ENCODE data around the gene DNAJC5.
"Not testable (repeated sequence)": the region's sequence is repeated elsewhere in the genome, so short reads cannot be mapped to it uniquely, and the experiment has no call there.

DNAJC5 gene

DNA sequence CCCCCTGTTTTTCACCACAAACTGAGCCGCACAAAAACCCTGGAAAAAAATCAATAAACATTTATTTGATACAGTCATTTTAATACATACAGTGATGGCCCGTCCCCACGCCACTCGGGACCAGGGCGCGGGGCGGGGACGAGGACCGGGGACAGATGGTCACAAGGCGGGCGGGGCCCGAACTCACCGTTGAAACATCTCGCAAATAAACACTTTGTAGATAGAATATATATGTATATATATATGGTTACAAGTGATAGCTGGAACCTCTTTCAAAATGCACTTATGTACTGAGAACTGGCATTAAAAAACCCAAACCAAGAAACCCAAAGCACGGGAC lies 61.7 kb downstream of the DNAJC5 start:
- no peak for DNase-seq (ENCODE audit: low spot score)

DNA sequence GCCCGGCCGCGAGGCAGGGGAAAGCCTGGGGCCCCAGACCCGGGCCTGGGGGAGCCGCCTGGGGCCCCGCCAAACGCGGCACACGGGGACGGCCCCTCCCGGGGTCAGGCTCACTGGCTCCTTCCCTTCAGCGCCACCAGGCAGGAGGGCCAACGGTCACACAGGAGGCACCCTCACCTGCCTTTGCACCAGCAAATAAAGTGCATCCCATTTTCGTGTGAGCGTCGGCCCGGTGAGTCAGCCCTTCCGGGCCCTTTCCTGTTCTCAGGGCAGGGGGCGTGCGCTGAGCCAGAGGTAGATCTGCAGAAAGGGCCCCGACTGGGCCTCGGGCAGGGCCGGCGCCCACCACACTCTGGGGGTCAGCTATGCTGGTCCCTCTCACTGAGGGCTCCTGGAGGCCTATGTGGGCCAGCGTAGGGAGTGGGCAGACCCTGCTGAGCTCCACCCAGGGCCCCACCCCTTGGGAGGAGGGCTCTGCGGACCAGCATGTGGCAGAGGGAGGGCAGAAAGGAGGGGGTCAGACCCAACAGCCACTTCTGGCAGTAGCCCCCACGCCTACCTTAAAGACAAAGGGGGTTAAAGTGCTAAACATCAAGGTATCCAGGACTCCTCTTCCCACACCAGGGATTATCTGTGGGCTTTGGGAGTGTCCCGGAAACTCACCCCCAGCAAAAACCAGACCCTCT lies 62.2 kb downstream of the DNAJC5 start:
- peak; percentile 86 for DNase-seq (ENCODE audit: low spot score)

DNA sequence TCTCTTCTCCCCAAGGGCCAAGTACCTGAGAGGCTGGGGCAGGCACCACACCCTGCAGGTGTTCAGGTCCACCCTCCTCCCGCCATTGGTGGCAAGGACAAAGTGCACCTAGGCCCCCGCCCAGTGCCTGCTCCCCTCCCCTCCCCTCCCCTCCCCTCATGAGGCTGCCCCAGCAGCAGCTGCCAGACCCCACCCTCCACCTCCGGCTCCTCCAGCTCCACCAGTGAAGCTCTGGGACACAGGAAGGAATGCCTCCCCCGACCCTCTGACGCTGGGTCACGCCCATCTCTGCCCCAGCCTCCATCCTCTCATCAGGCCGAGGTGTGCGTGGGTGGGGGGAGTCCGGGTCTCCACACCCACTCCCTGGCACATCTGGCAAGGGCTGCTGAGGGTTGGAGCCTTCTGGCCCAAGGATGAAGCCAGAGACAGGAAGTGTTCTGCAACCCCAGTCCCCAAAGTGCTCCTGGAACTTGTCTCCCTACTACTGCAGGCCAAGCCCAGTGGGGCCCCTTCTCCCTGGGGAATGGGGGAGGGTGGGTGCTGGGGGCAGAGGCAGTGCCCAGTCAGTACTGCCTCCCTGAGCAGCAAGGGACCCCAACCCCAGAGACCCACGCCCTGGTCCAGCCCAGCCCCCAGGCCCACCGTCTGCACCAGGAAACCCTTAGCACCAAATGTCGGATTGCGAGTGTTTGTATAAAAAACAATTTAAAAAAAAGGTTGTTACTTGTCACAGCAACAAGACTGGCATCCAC lies 62.9 kb downstream of the DNAJC5 start:
- DNase-seq (ENCODE audit: low spot score) = no peak

GRCh38 chr20:63958471-63958870 lies 63.5 kb downstream of the DNAJC5 start:
- no peak for DNase-seq (ENCODE audit: low spot score)

GRCh38 chr20:63958964-63959698 lies 64.2 kb downstream of the DNAJC5 start:
- no peak for DNase-seq (ENCODE audit: low spot score)

GRCh38 chr20:63959699-63960075 lies 64.8 kb downstream of the DNAJC5 start:
- DNase-seq (ENCODE audit: low spot score) = no peak

DNA sequence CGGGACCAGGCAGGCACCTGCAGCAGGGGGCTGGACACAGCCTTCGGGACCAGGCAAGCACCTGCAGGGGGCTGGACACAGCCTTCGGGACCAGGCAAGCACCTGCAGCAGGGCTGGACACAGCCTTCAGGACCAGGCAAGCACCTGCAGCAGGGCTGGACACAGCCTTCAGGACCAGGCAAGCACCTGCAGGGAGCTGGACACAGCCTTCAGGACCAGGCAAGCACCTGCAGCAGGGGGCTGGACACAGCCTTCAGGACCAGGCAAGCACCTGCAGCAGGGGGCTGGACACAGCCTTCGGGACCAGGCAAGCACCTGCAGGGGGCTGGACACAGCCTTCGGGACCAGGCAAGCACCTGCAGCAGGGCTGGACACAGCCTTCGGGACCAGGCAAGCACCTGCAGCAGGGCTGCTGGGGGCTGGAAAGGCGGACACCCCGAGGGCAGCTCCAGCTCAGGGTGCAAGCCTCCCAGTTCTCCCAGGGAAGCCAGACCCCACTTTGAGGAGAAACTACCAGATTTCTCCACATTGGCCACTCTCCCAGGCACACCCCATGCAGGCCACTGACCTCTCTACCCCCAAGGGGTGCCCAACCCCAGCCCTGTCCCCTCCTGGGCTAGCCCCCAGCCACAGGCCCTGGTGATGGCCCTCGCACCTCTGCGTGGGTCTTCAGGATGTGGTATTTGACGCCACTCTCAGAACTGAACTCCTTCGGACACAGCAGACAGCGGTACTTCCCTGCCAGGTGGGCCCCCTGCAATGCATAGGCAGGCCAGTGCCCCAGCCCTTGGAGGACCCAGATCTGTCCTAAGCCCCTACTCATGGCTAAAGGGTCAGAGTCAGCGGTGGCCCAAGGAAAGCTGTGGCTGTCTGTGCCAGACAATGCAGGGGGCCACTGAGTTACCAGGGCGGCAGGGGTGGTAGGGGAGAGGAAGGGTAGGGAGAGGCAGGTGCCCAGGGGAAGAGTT lies 66.0 kb downstream of the DNAJC5 start:
- not testable (repeated sequence) for DNase-seq (ENCODE audit: low spot score)

DNA sequence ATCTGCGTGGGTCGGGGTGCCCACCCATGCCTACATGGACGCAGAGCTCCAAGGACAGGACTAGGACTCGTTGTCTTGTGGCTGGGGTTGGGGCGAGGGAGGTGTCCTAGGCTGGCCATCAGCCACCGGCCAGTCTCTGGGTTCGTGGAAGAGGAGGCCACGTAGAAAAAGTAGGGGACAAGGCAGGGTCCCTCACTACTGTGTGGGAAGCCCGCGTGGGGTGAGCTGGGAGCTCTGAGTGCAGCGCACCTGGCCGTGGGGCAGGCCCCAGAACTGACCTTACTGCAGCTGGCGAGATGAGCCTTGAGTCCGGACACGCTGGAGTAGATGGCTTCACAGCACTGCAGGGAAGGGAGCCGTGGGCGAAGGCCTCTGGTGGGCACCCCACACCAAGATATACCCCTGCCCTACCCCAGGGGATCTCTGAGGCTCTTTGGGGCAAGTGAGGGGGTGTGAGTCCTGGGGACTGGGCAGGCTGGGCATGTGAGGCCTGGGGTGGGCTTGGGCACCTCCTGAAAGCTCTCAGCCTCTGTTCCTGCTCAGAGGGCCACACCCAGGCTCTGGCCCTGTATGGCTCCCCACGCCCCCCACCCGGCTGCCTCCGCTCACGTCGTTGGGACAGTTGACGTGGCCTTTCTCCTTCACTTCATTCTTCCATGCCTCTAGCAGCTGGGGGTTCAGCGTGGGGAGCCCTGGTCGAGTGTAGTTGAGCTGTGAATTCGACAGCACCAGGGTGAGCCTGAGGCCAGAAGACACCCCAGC lies 66.9 kb downstream of the DNAJC5 start:
- no peak for DNase-seq (ENCODE audit: low spot score)

- DNase-seq (ENCODE audit: low spot score) = no peak
These were observed 67.8 kb downstream of the DNAJC5 start for GRCh38 chr20:63962426-63963347.

- DNase-seq (ENCODE audit: low spot score) = no peak
These were observed 68.4 kb downstream of the DNAJC5 start for GRCh38 chr20:63963348-63963741.

GRCh38 chr20:63963784-63964301 lies 68.9 kb downstream of the DNAJC5 start:
- no peak for DNase-seq (ENCODE audit: low spot score)

- DNase-seq (ENCODE audit: low spot score) = no peak
These were observed 69.5 kb downstream of the DNAJC5 start for GRCh38 chr20:63964412-63964811.

GRCh38 chr20:63966172-63966943 lies 71.4 kb downstream of the DNAJC5 start:
- DNase-seq (ENCODE audit: low spot score) = no peak

DNA sequence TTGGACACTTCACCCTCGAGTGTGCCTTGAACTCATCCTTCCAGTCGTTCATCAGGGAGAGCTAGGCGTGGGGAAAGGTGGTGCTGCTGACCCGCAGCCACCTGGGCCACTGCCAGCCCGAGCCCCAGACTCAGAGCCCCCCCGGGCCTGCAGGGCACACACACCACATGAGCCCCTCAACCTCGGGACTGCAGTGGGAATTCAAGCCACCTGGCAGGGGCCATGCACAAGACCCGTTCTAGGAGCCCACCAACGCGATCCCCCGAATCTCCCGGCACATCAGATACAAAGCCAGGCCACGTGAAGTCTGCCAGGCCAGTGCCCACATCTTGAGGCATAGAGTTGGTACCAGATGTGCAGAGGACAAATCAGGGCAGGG lies 72.0 kb downstream of the DNAJC5 start:
- DNase-seq (ENCODE audit: low spot score) = no peak

DNA sequence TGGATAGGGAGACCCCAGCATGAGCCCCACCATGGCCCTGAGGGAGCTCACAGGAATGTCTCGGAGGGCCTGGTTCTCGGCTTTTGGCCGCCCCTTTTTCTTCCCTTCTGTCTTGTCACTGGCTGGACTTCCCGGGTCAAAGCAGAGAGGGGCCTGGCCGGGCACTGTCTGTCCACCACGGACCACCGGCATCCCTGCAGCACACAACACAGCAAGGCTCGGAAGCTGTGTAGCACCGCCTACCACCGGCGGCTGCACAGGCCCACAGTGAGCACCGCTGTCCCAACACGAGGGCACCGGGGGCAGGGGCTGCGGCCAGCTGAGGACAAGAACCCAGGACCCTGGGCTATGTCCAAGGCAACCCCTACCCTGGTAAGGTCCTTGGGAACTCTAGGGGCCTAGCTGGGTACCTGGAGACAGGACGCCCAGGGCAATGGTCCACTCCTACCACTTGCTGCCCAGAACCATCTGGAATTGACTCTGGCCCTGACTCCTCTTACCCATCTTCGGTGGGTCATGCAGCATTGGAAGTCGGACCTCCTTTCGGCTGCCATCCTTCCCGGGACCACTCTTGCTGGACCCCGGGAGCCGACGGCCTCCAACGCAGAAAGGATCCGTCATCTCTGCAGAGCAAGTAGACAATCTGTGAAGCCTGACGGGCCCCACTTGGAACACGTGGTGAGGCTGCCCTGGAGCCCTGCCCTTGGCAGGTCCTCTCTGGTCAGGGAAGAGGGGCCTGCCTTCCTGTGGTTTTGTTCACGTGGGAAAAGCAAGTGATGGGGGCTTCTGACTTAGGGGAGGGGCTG lies 72.6 kb downstream of the DNAJC5 start:
- no peak for DNase-seq (ENCODE audit: low spot score)

DNA sequence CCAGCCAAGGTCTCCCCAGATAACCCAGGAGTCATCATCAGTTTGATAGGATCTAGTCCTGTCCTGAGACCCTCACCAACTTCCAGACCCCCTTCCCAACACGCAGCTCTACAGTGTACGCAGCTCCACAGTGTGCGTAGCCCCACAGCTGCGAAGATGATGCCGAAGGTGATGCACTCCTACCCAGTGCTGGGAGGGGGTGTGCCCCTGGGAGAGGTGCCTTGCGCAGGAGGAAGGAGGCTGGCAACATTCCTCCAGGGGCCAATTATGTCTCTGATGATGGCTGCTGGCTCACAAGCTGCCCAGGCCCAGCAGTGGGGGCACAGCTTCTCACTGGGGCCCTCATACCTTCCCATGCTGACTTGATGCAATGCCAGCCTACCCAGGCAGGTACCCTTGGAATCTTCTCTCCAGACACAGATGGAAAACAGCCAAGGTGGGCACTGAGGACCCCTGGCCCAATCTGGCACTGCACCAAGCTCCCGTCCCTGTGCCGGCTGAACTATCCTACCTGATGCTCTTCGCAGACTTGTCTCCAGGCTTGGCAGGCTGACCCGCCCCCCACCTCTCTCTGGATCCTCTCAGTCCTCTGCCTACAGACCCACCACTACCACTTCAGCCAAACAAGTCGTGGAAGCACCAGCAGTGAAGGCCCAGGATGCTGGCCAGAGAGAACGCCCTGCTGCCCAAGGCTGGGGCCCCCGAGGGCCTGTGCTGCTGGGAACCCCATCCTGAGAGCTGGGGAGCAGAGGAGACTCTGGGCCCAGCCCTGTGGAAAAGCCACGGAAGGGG lies 73.4 kb downstream of the DNAJC5 start:
- no peak for DNase-seq (ENCODE audit: low spot score)

- DNase-seq (ENCODE audit: low spot score) = no peak
These were observed 74.2 kb downstream of the DNAJC5 start for GRCh38 chr20:63968928-63969760.
